Neural cell (in vitro differentiated cells): ENCODE results near the gene BPIFB4. TPM values are rescaled to one million over a fixed set of nuclear protein-coding genes. Genes with fewer than 3 reads are reported as not detected.

ENCODE experiments used
- H2AFZ ChIP-seq: fragments of 200-600, 300-800 bp; sonication (generic), shearing (Covaris generic); 2 replicates; pipeline ENCODE4 v1.6.0; 2014; ENCODE audit warnings: low read depth, mild to moderate bottlenecking, antibody characterized with exemption, low read length, moderate library complexity
- H3F3A ChIP-seq: fragments of 200-600 bp; shearing (Covaris generic); 2 replicates; pipeline ENCODE4 v1.6.1; 2016; ENCODE audit warnings: mild to moderate bottlenecking, moderate library complexity, mixed read lengths, antibody characterized with exemption, low read length; ENCODE audit not compliant: insufficient read depth, poor library complexity, severe bottlenecking
- H3K27ac ChIP-seq: fragments of 200-600, 300-800 bp; sonication (generic), shearing (Covaris generic); 2 replicates; pipeline ENCODE4 v1.5.1; 2014; ENCODE audit warnings: mild to moderate bottlenecking, low read length, moderate library complexity
- H3K27me3 ChIP-seq: fragments of 300-800, 200-600 bp; sonication (generic), shearing (Covaris generic); 2 replicates; pipeline ENCODE4 v1.6.0; 2014; ENCODE audit warnings: mild to moderate bottlenecking, low read depth, low read length, moderate library complexity; ENCODE audit not compliant: insufficient read depth
- H3K36me3 ChIP-seq: fragments of 300-800, 200-600 bp; sonication (generic), shearing (Covaris generic); 2 replicates; pipeline ENCODE4 v1.5.1; 2014; ENCODE audit warnings: mild to moderate bottlenecking, antibody characterized with exemption, low read length, moderate library complexity; ENCODE audit not compliant: insufficient read depth
- H3K4me2 ChIP-seq: fragments of 300-800, 200-600 bp; sonication (generic), shearing (Covaris generic); 2 replicates; pipeline ENCODE4 v1.6.0; 2014; ENCODE audit warnings: mild to moderate bottlenecking, low read length
- H3K4me3 ChIP-seq: fragments of 300-800, 200-600 bp; sonication (generic), shearing (Covaris generic); 2 replicates; pipeline ENCODE4 v1.5.1; 2014; ENCODE audit warnings: mild to moderate bottlenecking, low read length, moderate library complexity
- H3K79me2 ChIP-seq: fragments of 200-600 bp; shearing (Covaris generic); replicated peaks from 2 replicates; pipeline ENCODE4 v1.6.0; 2014; ENCODE audit warnings: mild to moderate bottlenecking, low read length, moderate library complexity; ENCODE audit not compliant: insufficient read depth
- H3K9ac ChIP-seq: fragments of 300-800, 200-600 bp; sonication (generic), shearing (Covaris generic); 2 replicates; pipeline ENCODE4 v1.6.1; 2016; ENCODE audit warnings: mild to moderate bottlenecking, low read length, mixed read lengths
- H3K9me2 ChIP-seq: fragments of 200-600 bp; shearing (Covaris generic); 2 replicates; pipeline ENCODE4 v1.6.1; 2016; ENCODE audit warnings: mild to moderate bottlenecking, low read length, mixed read lengths; ENCODE audit not compliant: insufficient read depth
- H3K9me3 ChIP-seq: fragments of 200-600, 300-800 bp; sonication (generic), shearing (Covaris generic); 2 replicates; pipeline ENCODE4 v1.6.1; 2016; ENCODE audit warnings: mild to moderate bottlenecking, mixed run types, low read length, moderate library complexity, mixed read lengths
- H4K20me1 ChIP-seq: fragments of 200-600 bp; shearing (Covaris generic); 2 replicates; pipeline ENCODE4 v1.6.1; 2016; ENCODE audit warnings: mild to moderate bottlenecking, mixed run types; ENCODE audit not compliant: insufficient read depth
- CTCF ChIP-seq: fragments of 450-650 bp; IDR thresholded peaks from 2 replicates; pipeline ENCODE4 v1.5.1; 2014; ENCODE audit warnings: antibody characterized with exemption, mild to moderate bottlenecking, moderate library complexity; ENCODE audit not compliant: poor library complexity, severe bottlenecking
- EP300 ChIP-seq: fragments of 450-650 bp; conservative IDR thresholded peaks from 2 replicates; pipeline ENCODE4 v1.6.1; 2014; ENCODE audit warnings: antibody characterized with exemption, mild to moderate bottlenecking, moderate library complexity; ENCODE audit not compliant: poor library complexity, severe bottlenecking
- EZH2 ChIP-seq: fragments of 200-600, 300-800 bp; shearing (Covaris generic), sonication (generic); IDR thresholded peaks from 2 replicates; pipeline ENCODE4 v1.6.1; 2014; ENCODE audit warnings: antibody characterized with exemption, low read length, borderline replicate concordance, mild to moderate bottlenecking; ENCODE audit not compliant: insufficient read depth, poor library complexity, severe bottlenecking
- MXI1 ChIP-seq: fragments of 450-650 bp; conservative IDR thresholded peaks from 2 replicates; pipeline ENCODE4 v1.6.1; 2014; ENCODE audit warnings: antibody characterized with exemption, mild to moderate bottlenecking; ENCODE audit not compliant: poor library complexity, severe bottlenecking
- POLR2AphosphoS5 ChIP-seq: IDR thresholded peaks from 2 replicates; pipeline ENCODE4 v1.6.1; 2012
- RAD21 ChIP-seq: fragments of 450-650 bp; conservative IDR thresholded peaks from 2 replicates; pipeline ENCODE4 v1.6.1; 2014; ENCODE audit warnings: antibody characterized with exemption, mild to moderate bottlenecking, moderate library complexity
- REST ChIP-seq: IDR thresholded peaks from 2 replicates; pipeline ENCODE4 v1.6.1; 2012; ENCODE audit warnings: borderline replicate concordance
- SMC3 ChIP-seq: fragments of 450-650 bp; conservative IDR thresholded peaks from 2 replicates; pipeline ENCODE4 v1.6.1; 2014; ENCODE audit warnings: antibody characterized with exemption, mild to moderate bottlenecking, moderate library complexity; ENCODE audit not compliant: poor library complexity
- TAF1 ChIP-seq: IDR thresholded peaks from 2 replicates; pipeline ENCODE4 v1.6.1; 2012; ENCODE audit warnings: low read depth
- polyA plus RNA-seq: library from polyadenylated mRNA; depleted of rRNA; stranded (reverse); fragments of >200 nt; gene quantifications from 2 replicates; pipeline ENCODE4 v1.2.3, GENCODE V29; 2014

BPIFB4 gene
- polyA plus RNA-seq, 1 donor from 2014 or later = not detected

- no peak for TF ChIP-seq EZH2
- TF ChIP-seq SMC3 = no peak
- no peak for TF ChIP-seq MXI1
- no peak for TF ChIP-seq RAD21
- no peak for TF ChIP-seq TAF1
- TF ChIP-seq EP300 = no peak
- no peak for TF ChIP-seq CTCF
- no peak for TF ChIP-seq REST
- no peak for TF ChIP-seq POLR2AphosphoS5
- Histone ChIP-seq H3K9ac (no peak overlapping the region), H3K9me2 (no peaks in the 10 kb centered on the region), H3K27me3 (no peaks in the 10 kb centered on the region), H3K4me3 (no peak overlapping the region), H4K20me1 (no peaks in the 10 kb centered on the region), H2AFZ (no peak overlapping the region), H3K4me2 (no peak overlapping the region), H3F3A (no peaks in the 10 kb centered on the region), H3K9me3 (no peaks in the 10 kb centered on the region), H3K36me3 (no peaks in the 10 kb centered on the region), H3K79me2 (no peaks in the 10 kb centered on the region), H3K27ac (no peak overlapping the region)
Measured at GRCh38 chr20:33062825-33063149, 16.7 kb upstream of the BPIFB4 start.

- H3F3A ChIP-seq = no peaks in the 10 kb centered on the region
- no peaks in the 10 kb centered on the region for H3K36me3 ChIP-seq
- no peak overlapping the region for H3K4me3 ChIP-seq
- H3K4me2 ChIP-seq = no peak overlapping the region
- no peak overlapping the region for H3K9ac ChIP-seq
- H3K9me2 ChIP-seq = no peaks in the 10 kb centered on the region
- no peaks in the 10 kb centered on the region for H3K79me2 ChIP-seq
- TF ChIP-seq EZH2 (no peak), EP300 (no peak), POLR2AphosphoS5 (no peak), MXI1 (no peak), REST (no peak), TAF1 (no peak), CTCF (no peak), RAD21 (no peak), SMC3 (no peak)
- H2AFZ ChIP-seq = no peak overlapping the region
- H3K27ac ChIP-seq = no peak overlapping the region
- no peaks in the 10 kb centered on the region for H3K27me3 ChIP-seq
- no peaks in the 10 kb centered on the region for H4K20me1 ChIP-seq
- no peaks in the 10 kb centered on the region for H3K9me3 ChIP-seq
Measured at GRCh38 chr20:33063271-33063670, 16.2 kb upstream of the BPIFB4 start.
